Ishikawa (cell line): ENCODE data around the gene ELMO3.

Source experiments
- CEBPB ChIP-seq: IDR thresholded peaks from 2 replicates; pipeline ENCODE4 v1.6.1; 2012
- EP300 ChIP-seq: IDR thresholded peaks from 2 replicates; pipeline ENCODE4 v1.6.1; 2012; ENCODE audit warnings: borderline replicate concordance
- REST ChIP-seq: IDR thresholded peaks from 2 replicates; pipeline ENCODE4 v1.6.1; 2012; ENCODE audit warnings: low read depth, mild to moderate bottlenecking
- TAF1 ChIP-seq: IDR thresholded peaks from 2 replicates; pipeline ENCODE4 v1.6.1; 2012; ENCODE audit warnings: low read depth, mild to moderate bottlenecking
- TEAD4 ChIP-seq: IDR thresholded peaks from 2 replicates; pipeline ENCODE4 v1.6.1; 2012

GRCh38 chr16:67204076-67204475 is 5.1 kb downstream of the ELMO3 start:
- TF ChIP-seq EP300 (no peak), REST (no peak), CEBPB (no peak), TAF1 (no peak), TEAD4 (no peak)
